Effector CD4-positive, alpha-beta T cell (primary cell): ENCODE results near the gene MPPED2.

Source experiments
- DNase-seq: peaks from one replicate; pipeline ENCODE4 v3.0.0-alpha.2; 2020

MPPED2 gene

DNA sequence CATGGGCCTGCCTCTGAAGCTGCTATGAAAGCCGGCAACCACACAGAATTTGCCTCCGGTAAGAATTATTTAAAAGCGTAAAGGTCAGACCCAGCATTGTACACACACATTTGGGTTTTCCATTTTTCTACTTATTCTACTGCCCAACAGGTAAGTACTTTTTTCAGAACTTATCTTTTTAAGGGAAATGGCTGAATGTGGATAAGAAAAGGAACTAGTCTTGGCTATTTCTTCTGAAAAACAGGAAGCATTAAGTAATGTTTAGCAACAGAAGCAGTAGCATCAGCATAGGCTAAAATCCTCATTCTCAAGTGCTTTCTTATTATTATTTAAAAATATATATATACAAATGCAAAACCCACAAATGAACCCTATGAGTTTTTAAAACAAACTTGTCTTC is 103.1 kb downstream of the MPPED2 start:
- DNase-seq: no peak

DNA sequence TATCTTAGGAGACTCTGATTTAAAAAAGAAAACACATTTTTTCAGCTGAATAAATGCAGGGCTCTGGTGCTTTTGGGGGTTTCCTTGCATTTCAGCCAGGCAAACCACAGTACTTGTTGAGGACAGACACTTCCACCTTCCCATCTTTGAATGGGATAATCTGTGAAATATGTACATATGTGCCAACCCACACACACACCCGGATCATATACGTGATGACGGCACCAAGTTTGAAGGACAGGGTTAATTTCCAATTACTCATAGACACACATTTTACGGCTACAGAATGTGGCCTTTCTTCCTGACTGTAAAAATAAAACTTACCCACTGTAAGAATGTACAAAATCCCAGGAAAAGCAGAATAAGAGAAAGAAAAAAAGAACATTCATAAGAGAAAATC is 104.4 kb downstream of the MPPED2 start:
- no peak for DNase-seq

DNA sequence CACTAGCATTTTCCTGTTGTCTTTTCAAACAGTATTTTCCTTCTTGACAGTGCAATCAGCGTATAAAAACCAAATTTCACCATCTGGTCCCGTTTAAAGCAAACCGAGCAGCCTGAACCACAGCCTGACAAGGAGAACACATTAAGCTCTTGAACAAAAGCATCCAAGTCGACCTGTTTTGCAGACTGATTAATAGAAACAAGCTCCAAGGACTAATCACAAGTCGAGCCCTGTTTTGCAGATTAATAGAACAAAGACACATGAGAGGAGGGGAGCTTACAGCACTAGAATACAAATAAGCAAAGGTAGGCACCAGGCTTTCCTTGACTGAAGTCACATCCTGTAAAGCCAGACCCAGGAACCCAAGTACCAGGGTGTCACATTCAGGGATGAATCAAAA is 104.8 kb downstream of the MPPED2 start:
- no peak for DNase-seq

DNA sequence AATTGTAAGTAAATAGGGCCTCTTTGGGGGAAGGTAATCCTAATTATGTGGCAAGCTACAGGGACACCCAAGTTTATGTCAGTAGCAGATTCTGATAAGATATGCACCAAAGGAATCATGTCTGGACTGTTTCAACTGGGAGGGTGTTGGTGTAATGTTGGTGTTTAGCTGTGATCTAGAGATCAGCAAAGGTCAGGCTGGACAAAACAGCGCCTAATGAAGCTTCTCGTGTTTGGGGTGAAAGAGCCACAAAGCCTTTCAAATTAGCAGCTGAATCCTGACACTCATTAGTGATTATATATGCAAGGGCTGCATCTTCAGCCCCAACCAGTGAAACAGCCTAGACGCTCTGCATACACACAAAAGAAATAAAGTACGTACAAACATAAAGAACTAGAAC is 106.3 kb downstream of the MPPED2 start:
- DNase-seq: no peak

DNA sequence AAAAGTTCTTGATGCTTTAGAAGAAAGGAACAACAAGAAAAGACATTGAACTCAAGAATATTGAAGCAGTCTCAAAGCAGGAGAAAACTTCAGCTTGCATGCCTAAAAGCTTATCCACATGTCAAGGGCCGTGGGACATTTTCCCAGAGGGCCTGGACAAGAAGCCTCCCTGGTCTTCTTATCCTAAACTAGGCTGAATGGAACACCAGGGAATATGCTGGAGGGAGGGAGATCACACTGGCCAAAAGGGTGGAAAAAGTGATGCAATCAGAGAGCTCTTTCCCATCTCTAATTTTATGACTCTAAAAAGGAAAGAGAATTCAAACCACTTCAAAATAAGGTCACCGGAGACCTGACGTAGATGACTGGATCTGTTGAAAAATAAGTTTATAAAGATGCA is 107.2 kb downstream of the MPPED2 start:
- DNase-seq: no peak

DNA sequence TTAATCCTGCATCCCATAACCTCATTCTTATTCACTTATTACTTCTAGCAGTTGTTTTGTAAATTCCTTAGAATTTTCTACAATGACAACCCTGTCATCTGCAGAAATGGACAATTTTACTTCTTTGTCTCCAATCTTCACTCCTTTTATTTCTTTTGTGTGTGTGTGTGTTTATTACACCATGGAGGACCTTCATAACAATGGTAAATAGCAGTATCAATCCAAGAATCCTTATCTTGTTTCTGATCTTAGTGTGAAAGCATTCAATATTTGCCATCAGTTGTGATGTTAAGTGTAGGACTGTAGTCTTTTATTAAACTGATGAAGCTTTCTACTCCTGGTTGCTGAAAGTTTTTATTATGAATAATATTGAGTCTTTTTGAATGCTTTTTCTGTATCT is 109.1 kb downstream of the MPPED2 start:
- DNase-seq: no peak

DNA sequence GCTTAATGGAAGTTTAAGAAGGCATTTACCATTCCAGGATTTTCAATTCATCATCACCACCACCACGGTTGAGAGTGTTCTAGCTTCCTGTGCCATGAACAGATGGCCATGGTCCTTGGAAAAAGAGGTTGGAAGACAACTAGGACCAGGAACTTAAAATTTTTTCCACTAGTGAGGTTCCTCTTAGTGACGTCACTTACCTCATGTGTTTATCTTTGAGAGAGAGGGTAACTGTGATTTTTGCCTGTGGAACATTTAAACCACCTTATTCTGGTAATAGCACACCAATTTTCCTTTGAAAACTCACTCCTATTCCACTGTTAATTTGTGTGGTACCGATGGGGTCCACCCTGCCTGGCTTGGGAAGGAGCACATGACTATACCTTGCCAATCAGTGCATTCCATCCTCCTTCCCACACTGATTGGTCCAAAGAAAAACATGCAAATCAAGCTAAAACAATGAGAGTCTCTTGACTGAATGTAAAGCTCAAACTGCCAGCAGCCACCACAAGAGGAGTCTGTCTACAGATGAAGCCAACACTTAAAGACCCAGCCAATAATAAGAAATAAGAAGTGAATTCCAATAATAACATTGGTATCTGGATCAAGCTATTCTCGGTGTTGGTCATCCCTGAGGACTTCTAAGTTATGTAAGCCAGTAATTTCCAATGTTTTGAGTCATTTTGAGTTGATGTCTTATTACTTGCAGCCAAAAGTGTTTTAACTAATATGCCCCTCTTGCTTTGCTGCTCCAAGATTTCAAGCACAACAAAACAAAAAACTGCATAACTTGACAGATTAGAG is 111.8 kb downstream of the MPPED2 start:
- no peak for DNase-seq

DNA sequence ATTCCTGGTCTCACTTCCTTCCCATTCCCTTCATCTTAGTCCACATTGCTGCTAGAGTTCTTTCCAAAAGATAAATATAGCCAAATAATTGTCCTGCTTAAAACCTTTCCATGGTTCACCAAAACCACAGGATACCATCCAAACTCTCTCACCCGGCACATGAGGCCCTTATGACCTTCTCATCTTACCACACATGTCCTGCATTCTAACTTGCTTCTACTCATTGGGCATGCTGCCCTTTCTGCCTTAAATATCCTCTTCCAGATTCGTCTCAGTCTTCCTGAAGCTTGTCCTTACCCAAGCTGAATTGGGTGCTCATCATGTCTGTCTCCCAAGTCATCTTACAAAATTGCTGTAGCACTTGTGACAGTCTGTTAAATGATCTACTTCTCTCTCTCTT is 114.9 kb downstream of the MPPED2 start:
- no peak for DNase-seq

DNA sequence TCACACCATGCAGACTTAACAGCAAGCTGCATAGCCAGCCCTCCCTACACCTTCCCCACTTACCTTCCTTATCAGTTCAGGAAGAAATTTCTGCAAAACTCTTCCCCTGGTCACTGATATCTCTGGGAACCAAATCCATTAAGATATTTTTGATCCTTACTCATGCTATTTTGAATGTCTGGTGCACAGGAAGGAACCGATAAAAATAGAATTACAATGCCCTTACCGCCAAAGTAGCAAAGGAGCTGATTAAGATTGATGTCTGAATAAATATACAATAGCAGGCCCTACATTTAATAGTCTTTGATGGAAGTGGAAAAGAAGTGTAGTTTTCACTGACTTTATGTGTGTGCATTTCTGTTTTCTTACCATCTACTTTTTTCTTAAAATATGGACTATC is 117.3 kb downstream of the MPPED2 start:
- no peak for DNase-seq

DNA sequence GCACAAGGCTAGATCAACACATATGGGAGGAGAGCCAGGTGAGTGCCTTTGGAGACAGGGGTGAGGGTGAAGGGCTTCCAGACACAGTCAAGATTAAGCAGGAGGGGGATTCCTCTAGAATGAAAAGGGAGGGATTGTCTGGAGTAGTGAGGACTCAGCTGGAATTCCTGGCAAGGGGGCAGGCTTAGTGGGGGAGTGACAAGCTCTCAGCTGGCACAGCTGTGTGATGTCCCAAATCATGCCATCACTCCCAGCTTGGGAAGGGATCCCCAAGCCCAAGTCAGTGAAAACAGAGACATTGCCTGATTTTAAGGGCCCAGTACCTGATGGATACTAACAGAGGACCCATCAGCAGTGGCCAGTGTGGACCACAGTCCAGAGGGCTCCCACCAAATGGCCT is 119.0 kb downstream of the MPPED2 start:
- DNase-seq: no peak

DNA sequence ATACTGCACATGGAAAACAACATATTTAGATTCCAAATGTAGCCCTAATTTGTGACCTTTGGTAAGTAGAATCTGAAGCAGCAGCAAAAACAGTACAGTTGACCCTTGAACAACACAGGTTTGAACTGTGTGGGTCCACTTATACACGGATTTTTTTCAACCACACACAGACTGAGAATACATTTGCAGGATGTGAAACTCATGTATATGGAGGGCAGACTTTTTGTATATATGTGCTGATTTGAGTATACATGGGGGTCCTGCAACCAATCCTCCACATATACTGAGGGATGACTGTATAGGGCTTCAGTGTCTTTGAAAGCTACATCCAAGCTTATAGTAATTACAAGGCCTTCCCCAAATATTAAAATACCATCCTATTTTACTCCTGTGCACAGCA is 120.5 kb downstream of the MPPED2 start:
- no peak for DNase-seq

DNA sequence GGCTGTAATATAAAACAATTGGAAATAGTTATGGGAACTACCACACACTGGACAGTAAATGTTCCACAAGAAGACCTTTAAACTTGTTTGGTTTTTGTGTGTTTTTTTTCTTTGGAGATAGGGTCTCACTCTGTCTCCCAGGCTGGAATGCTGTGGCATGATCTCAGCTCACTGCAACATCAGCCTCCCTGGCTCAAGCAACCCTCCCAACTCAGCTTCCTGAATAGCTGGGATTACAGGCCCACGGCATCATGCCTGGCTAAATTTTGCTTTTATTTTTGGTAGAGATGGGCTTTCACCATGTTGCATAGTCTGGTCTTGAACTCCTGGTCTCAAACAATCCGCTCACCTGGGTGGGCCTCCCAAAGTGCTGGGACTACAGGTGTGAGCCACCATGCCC is 121.0 kb downstream of the MPPED2 start:
- no peak for DNase-seq

DNA sequence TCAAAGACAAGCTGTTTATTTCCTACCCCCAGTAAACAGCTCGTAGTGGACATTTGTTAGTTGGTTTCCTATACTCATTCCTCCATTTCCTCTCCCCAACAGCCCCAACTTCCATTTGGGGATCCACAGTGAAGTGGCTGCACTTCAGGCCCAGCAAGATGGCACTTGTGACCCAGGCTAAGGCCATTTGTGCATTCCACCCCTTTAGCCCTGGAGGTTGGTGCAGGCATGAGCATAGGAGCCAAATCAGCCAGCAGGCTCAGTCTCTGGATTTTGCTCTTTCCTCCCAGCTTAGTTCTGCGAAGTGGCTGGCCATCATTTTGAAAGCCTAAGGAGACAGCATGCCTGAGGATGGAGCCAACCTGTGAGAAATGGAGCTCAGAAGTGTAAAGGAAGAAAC is 122.9 kb downstream of the MPPED2 start:
- no peak for DNase-seq

DNA sequence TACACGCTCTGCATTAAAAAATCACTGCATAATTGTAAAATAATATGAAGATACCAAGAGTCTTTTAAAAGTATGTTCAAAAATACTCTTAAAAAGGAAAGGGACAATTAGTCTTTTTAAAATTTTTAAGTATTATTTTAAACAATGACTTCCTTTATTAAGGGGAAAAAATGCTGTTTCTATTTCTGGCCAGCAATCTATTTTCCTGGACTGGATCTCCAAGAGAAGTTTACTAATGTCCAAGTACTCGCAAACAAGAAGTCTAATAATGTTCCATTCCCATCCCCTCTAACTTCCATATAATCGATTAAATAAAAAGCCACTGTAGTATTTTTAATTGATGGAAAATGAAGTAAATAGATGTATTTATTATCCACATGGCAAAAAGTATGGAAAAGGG is 123.7 kb downstream of the MPPED2 start:
- DNase-seq: no peak

DNA sequence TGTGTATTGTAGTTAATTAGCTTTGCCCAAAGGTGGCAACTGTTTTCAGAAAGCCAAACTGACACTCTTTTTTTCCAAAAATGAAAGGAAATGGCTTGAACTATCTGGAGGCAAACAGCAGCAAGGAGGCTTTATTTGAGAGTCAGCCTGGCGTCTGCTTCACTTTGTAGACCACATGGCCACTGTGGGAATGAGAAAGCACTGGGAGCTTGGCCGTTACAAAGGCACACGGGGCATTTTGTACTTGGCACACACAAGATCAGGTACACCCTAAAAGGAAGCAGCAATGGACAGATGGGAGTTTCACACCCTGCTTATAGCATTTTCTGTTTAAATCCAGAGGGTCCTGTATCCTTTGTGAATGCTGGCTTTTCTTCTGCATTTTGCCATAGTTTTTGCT is 126.3 kb downstream of the MPPED2 start:
- no peak for DNase-seq

DNA sequence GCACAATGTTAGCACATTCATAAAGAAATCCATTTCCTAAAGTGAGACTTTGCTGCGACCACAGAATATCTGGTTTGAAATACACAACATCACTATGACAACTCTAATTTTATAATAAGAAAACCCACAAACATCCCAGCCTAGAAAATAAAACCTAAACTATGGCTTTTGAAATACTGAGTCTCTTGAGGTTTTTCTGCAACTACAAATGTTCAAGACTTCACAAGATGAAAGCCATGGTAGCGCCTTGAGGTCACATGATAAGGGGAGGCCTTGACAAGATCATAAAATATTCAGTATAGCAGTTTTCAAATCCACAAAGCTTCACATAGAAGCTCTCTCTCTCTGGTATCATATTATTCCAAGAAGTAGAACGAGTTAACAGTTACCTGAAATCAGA is 126.8 kb downstream of the MPPED2 start:
- DNase-seq: no peak

DNA sequence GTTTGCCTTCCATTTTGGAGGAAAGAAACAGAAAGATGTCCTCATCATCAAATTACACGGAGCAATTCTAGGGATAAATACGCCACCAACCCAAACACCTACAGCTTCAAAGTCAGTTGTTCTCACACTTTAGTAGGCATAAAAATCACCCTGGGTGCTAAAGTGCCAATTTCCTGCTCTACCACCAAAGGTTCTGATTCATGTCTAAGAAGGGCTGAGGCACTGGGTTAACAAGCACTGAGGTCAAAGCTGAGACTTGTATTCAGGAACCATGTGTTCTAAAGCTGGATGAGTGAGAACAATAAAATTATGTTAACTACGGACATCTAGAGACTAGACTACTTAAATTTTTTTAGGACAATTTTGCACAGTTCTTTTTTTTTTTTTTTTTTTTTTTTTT is 127.6 kb downstream of the MPPED2 start:
- no peak for DNase-seq

DNA sequence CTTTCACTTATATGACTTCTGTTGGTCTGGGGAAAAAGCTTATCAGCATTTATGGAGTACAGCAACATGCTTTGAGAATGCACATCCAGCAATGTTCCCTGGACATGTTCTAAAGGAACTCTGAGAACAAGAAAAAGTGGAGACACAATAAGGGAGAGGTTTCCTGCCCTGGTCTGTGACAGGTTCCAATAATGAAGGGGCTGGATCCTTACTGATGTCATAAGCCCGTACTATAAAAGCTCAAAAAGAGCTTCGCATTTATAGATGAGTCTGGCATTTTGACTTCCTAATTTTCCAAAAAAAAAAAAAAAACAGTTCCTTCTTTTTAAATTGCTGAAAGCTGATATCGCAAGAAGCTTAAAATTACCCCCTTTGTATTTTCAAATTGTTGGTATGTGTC is 129.1 kb downstream of the MPPED2 start:
- no peak for DNase-seq

DNA sequence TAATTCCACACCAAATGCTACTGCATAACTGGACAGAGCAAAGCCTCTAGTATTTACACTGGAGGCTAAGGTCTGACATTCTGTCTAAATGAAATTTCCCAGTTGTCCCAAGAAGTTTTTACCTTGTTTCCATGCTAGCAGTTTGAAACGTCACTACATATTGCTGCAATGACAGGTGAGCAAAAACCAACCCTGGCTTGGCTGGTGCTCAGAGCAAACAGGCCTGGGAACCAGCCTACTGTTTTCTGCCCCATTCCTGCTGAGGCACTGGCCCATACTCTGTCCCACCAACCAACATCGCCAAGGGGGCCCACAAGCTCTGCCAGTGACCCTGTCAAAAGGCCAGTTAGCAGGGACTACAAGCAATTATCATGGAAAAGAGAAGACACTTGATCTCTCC is 131.1 kb downstream of the MPPED2 start:
- no peak for DNase-seq

DNA sequence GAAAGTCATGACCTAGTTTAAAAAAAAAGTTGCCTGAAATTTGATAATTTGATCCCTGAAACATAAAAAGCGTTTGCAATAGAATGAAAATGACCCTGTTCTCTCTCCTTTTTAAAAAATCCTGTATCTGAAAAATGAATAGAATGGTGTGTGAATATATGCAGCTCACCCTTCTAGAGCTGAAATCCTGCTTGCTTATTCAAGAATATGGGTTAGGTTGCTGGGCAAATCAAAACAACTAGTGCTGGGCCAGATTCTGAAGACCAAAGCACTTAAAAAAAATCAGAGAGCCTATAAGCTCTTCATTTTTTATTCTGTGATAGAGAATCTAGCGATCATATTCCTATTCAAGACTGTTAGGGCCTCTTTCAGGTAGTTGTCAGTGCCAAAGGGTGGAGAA is 131.6 kb downstream of the MPPED2 start:
- no peak for DNase-seq

DNA sequence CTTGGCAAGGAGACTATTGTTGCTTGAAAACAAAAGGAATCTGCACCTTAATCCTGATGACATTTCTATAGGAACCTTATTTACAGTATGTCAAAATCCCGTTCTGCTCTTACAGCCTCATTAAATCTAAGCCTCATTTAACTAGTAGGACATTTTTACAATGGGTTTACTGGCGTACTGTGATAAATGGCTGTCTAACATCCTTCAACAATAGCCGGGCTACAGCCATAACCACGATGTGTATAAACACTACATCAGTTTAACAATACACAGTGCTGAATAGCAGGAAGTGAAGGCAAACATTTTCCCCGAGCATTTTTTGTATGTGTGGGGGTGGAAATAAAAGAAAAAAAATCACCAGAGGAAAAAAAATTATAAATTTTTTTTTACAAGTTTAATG is 132.0 kb downstream of the MPPED2 start:
- no peak for DNase-seq

DNA sequence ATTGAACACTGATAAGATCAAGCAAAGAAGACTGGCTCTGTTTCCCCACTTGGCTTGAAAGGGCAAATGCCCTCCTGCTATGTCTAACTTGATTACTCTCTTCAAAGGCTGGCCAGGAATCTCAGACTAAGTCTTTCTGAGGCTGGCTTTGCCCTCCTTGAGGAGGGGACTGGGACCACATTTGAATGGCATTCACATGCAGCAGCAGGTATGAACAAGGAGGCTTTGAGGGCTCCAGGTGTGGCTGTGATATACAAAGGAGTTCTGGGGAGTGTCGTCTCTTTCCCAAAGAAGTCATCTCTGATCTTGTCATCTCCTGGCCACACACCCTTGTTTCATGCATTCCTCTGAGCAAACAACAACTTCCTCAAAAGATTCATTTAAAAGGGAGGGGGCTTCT is 132.4 kb downstream of the MPPED2 start:
- no peak for DNase-seq

DNA sequence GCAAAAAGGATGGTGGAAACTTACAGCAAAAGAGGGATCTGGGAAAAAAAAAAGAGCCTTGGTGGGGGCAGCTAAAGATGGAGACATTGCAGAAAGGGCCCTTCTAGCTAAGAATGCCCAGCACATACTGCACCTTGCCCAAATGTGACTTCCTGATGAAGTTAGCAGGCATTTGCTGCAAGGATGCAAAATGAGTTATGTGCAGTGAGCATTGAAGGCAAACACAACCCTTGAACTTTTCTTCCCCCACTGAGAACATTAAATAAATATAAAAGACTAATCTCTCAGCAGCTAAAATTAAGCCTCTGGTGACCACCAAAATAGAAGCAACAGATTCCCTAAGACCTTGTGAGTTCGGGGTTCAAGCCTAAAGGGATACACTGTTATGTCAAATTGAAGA is 133.3 kb downstream of the MPPED2 start:
- no peak for DNase-seq

DNA sequence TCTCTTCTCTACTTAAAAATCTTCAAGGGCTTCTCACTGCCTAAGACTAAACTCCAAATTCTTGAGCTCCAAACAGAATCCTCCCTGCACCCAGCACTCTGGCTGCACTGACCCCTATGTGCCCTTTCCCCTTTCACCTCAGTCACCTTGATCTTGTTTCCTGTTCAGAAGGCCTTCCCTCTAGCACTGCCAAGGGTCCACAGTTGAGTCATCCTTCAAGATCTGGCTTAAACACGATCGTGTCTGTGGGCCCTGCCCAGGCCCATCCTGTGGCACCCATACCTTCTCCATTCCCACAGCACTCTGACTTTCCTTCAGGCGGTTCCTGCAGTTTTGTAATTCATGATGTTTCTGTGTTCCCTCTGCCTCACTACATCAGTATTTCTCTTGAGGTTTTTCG is 134.0 kb downstream of the MPPED2 start:
- DNase-seq: no peak

DNA sequence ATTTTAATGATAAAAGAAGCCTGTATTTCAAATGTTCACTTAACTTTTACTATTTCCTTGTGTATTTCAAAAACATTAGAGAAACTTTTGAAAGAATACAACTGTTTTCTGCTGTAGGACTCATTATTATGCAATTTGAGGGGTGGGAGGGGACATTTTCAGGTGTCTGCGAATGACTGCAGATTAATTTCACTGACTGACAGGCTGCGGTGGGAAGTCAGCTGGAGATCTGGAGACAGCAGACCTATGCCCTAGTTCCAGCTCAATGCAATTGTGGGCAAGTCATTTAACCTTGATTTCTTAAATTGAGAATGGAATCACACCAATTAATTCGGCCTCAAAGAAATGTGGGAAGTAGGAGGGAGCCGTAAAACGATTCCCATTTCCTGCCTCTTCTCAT is 134.5 kb downstream of the MPPED2 start:
- no peak for DNase-seq

DNA sequence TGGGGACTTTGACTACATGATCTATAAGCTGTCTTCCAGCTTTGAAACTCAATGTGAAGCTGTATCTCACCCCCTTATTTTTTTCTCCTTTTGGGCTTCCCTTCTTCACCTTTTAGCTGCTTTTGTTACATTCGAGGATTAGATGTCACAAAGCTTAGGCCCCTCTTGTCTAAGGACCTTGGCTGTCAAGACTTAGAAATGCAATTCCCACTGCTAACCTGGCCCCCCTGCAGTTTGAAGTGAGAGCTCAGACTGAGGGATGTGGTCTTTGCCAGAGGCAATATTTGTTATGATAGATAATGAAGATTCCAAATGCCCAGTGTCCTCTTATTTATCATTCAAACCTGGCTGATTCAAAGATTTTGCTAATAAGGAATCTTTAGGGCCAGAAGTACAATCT is 135.0 kb downstream of the MPPED2 start:
- no peak for DNase-seq
